IPS DF 19.7 (cell line): ENCODE results near the gene SYN1.

ENCODE experiments used
- DNase-seq: peaks from one replicate; pipeline ENCODE4 v3.0.0-alpha.2; 2013; ENCODE audit warnings: low read depth, low spot score

SYN1 gene

GRCh38 chrX:47573341-47574075 is 46.1 kb downstream of the SYN1 start:
- no peak for DNase-seq

GRCh38 chrX:47572773-47573340 is 46.8 kb downstream of the SYN1 start:
- DNase-seq, result no peak

DNA sequence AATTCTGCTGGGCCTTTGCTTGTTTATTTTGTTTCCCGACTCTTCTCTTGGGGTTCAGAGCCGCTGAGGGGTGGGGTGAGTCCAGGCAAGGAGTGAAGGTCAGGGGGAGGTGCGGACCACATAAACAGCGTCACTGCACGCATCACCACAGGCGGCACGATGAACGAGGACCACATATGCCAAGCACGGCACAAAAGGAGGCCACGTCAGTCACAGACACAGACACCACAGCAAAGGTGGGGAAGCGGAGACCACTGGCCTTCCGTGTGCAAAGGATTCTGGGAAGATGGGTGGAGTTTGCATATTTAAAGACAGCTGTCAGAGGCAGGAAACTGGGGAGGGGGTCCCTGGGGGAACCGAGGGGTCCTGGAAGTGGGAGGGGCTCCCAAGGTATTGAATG is 47.8 kb downstream of the SYN1 start:
- DNase-seq, result no peak

DNA sequence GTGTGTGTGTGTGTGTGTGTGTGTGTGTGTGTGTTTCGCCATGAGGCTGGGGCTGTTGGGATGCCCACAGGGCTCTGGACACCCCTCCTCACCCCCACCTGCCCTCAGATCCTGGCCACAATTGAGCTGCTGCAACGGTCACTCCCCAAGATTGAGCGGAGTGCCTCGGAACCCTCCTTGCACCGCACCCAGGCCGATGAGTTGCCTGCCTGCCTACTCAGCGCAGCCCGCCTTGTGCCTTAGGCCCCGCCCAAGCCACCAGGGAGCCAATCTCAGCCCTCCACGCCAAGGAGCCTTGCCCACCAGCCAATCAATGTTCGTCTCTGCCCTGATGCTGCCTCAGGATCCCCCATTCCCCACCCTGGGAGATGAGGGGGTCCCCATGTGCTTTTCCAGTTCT is 48.4 kb downstream of the SYN1 start:
- no peak for DNase-seq

- no peak for DNase-seq
These were observed 48.9 kb downstream of the SYN1 start for GRCh38 chrX:47570794-47571193.

DNA sequence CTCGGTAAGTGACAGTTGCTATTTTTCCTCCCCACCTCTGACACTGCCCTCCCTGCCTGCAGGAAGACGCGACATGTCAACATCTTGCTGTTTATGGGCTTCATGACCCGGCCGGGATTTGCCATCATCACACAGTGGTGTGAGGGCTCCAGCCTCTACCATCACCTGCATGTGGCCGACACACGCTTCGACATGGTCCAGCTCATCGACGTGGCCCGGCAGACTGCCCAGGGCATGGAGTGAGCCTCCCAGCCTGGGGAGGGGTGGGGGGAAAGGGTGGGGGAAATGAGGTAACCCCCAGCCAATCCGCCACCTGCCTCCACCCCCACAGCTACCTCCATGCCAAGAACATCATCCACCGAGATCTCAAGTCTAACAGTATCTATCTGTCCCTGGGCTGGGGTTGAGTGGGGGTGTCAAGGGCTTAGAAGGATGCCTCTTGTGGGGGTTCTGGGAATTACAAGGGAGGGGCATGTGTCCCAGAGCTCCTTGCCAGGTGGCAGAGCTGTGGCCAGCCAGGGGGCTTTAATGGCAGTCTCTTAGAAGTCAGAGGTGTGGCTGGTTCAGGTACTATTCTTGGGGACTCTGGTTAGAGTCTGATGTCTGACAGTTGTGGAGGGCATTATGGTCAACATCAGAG is 50.9 kb downstream of the SYN1 start:
- DNase-seq, result no peak

- DNase-seq, result no peak
These were observed 52.8 kb downstream of the SYN1 start for GRCh38 chrX:47566841-47567240.

DNA sequence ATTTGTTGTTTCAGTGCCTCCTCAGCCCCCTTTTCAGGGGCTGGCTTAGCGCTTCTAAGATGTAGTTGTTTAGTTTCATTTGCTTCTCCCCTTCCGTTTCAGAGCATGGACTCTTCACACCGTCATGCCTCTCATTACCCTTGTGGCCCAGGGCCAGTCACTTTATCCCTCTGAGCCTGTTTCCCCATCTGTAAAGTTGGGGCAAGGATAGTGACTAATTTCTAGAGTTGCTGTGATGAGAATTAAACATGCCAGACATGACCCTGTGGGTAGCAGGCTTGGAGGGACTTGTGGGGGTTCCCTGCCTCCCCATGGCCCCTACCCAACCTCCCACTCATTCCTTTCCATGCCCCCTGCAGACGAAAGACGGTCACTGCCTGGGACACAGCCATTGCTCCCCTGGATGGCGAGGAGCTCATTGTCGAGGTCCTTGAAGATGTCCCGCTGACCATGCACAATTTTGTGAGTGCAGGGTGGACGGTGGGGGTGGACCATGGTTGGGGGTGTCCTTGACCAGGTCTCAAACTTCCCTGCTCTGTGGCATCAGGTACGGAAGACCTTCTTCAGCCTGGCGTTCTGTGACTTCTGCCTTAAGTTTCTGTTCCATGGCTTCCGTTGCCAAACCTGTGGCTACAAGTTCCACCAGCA is 55.1 kb downstream of the SYN1 start:
- DNase-seq, result no peak

GRCh38 chrX:47563801-47564315 is 55.8 kb downstream of the SYN1 start:
- no peak for DNase-seq

DNA sequence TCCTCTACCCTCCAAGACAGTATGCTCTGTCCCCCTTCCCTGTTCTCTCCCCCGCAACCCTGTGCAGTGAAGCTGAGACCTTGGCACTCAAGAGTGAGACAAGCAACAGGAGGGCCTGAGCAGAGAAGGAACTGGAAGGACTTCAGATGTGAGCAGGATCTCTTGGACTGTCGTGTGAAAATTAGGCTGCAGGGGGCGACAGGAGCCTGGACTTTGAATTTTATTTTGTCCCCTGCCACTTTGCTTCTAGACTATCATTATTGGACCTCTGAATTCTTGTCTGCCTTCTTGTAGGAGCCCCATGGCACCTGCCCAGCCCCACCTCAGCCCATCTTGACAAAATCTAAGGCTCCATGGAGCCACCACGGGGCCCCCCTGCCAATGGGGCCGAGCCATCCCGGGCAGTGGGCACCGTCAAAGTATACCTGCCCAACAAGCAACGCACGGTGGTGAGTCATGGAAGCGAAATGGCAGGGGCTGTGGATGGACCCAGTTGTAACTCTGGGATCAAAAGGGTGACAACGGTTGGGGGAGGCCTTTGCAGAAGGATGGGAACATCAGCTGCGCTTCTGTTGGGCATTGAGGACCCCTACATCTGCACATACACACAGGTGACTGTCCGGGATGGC is 56.9 kb downstream of the SYN1 start:
- DNase-seq, result no peak

DNA sequence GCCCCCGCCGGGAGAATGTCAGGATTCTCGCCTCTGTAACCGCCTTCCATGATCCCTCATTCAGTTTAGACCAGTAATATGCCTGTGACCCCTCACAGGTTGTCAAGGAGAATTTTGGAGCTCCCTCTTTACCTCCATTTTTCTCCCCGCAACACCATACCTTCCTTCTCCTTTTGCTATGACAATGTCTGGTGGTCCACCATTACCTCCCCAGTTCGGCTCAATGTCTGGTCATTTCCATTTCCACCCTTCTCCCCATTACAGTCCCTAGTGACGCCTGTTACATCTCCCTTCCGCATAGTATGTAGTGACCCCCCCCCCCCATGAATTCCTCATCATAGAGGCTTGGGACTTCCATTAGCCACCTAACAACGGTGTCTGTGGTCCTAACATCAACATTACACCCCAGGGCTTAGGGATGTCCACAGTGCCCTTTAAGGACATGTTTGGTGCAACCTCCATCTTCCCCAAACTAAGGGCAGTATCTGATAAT is 58.0 kb downstream of the SYN1 start:
- DNase-seq, result no peak

- peak; percentile 91 for DNase-seq
These were observed 58.6 kb downstream of the SYN1 start, which contains the start of gene ARAF for GRCh38 chrX:47560934-47561658. ARAF (plus strand) TSS chrX:47561205; CDS start chrX:47562968, 1,763 bp downstream.

GRCh38 chrX:47560179-47560933 is 59.3 kb downstream of the SYN1 start:
- DNase-seq, result no peak

DNA sequence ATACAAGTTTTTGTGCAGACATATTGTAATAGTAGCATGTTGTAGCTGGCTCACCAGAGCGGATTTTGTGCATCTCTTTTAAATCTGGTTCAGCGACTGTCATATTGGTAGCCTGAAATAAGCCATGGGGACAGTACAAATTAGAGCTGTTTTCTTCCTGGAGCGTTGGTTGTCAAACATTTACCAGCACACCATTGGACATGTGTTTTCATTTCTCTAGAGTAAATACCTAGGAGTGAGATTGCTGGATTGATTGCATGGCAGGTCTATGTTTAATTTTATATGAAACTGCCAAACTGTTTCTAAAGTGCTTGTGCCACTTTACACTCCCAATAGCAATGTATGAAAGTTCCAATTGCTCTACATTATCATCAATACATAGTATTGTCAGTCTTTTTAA is 61.2 kb downstream of the SYN1 start:
- DNase-seq, result no peak

GRCh38 chrX:47556045-47556623 is 63.5 kb downstream of the SYN1 start:
- DNase-seq, result peak; percentile 77

GRCh38 chrX:47543496-47543895 is 76.2 kb downstream of the SYN1 start:
- no peak for DNase-seq

GRCh38 chrX:47540754-47541538 is 78.7 kb downstream of the SYN1 start:
- peak; percentile 81 for DNase-seq

DNA sequence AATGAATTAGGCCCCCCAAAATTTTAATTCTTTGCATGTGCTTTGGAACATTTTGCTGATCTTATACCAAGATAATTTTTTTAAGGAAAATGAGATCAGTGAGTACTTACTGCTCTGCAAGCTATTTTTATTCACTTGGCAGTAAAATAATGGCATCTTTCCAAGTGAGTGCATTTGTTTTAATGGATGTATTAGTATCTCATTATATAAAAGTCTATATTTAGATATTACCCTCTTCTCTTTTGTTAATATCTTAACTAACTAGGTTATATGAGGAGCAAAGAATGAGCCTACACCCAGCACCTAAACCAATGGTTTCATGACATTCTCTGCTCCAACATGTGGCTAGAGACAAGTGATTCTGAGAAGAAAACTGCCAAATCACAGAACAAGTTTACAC is 79.8 kb downstream of the SYN1 start:
- no peak for DNase-seq

DNA sequence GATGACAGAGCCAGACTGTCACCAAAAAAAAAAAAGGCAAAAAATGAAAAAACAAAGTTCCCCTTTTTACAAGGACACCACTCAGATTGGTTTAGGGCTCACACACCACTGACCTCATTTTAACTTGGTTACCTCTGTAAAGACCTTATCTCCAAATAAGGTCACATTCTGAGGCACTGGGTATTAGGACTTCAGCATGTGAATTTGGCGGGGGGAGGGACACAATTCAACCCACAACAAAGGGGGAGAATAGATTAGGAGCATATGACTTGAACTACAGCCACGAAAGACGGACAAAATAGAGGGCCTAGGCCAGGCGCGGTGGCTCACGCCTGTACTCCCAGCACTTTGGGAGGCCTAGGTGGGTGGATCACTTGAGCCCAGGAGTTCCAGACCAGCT is 89.6 kb downstream of the SYN1 start:
- no peak for DNase-seq
